Erythroblast (primary cell): Measurements from ENCODE around the gene TMEFF2.
"Not testable (repeated sequence)": the region's sequence is repeated elsewhere in the genome, so short reads cannot be mapped to it uniquely, and the experiment has no call there.

Experiments used
- DNase-seq, 2 experiments: peaks; one replicate each; lab custom pipeline; 2025; lab: John Stamatoyannopoulos, UW
- GATA1 ChIP-seq: IDR thresholded peaks from 2 replicates; pipeline ENCODE4 v1.6.1; 2011; ENCODE audit warnings: low read depth, mild to moderate bottlenecking, control low read depth, low read length, moderate library complexity
- POLR2A ChIP-seq: IDR thresholded peaks from 2 replicates; pipeline ENCODE4 v1.6.1; 2011; ENCODE audit warnings: mild to moderate bottlenecking, low read length

TMEFF2 gene

DNA sequence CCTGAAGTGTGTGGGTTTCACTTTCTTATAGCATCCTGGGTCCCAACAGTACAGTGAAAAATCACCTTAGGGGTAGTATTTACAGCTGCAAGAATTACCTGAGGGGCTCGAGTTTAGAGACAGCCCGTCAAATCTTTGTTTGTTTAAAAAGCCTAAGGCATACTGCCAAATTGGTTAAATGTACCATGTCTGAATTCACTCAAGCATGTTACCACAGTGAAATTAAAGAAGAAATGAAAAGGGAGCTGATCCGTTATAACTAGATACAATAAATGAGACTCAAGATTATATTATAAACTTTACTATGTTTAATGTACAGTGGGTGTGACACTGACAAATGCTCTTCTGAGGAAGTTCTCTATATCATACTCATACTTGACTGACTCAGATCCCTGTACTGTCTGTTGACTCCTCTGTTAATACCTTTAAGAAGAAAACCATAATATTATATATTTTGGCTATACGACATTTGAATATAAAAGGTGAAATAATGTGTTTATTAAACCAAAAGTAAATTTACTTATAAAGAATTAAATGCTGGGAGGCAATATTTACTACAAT, 107.3 kb downstream of the TMEFF2 start:
- DNase-seq = no peak

DNA sequence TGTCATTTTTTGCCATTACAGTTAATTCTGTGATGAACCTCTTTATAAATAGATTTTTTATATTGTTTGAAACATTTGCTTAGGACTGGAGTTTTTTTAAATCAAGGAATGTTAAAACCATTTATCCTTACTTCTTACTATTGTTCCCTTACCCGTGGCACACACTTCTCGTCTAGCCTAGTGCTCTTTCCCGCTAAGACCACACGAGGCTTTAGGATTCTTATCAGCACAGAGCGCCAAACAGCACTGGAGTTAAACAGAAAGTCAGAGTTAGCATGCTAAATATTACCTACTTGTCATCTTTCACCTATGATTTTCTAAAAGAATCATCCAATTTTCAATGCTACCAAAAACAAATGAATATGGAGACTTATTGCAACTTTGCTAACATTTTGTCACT, 112.6 kb downstream of the TMEFF2 start:
- no peak for TF ChIP-seq POLR2A
- no peak for TF ChIP-seq GATA1
- DNase-seq = no peak

More for the DNA sequence above, 107.3 kb downstream of the TMEFF2 start:
- TF ChIP-seq GATA1 (no peak), POLR2A (no peak)

DNA sequence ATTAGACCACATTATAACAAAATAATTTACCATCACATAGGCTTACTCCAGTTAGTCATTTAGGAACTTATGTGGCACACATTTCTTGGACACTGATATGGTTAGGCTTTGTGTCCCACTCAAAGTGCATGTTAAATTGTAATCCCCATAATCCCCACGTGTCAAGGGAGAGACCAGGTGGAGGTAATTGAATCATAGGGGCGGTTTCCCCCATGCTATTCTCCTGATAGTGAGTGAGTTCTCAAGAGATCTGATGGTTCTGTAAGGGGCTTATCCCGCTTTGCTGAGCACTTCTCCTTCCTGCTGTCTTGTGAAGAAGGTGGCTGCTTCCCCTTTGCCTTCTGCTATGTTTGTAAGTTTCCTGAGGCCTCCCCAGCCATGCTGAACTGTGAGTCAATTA, 114.6 kb downstream of the TMEFF2 start:
- not testable (repeated sequence) for DNase-seq

GRCh38 chr2:192073878-192074277, 120.9 kb downstream of the TMEFF2 start:
- TF ChIP-seq GATA1 (no peak), POLR2A (no peak)
- no peak for DNase-seq

DNA sequence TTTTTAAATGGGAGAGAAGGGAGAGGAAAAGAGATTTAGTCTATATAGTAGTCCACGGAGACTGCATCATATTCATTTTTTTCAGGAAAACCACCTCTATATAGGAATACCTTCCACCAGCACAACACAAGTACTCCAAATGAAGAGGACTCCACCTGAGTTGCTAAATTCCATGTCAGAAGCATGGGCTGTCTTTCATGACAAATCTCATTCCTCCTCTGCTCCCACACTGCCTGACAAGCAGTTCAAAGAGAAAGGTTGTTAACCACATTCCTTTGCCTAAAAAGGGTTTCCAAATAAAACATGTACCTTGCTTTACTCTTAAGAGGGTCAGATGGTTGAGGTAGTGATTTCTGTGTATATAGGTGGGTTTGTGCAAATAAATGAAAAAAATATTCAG, 122.0 kb downstream of the TMEFF2 start:
- no peak for DNase-seq
- no peak for TF ChIP-seq GATA1
- no peak for TF ChIP-seq POLR2A

- TF ChIP-seq POLR2A = no peak
- TF ChIP-seq GATA1 = no peak
- no peak for DNase-seq
These were observed 122.5 kb downstream of the TMEFF2 start for GRCh38 chr2:192072261-192072660.

DNA sequence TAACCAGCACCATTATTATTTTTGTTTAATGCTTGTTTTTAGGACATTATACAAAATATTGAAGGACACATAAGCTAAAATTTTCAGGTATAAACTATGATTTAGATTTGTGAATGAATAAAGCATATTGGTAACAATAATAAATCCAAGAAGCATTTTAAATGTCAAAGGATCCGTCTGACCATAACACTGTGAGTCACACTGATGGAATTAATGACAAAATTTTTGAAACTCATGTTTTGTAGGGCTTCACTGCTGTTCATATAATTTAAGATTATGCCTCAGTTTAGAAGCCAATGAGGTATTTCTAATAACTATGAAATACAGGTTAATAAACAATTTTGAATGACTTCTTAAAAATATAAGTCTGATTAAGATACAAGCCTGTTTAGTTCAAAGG, 124.6 kb downstream of the TMEFF2 start:
- TF ChIP-seq GATA1 (no peak), POLR2A (no peak)
- DNase-seq = no peak

DNA sequence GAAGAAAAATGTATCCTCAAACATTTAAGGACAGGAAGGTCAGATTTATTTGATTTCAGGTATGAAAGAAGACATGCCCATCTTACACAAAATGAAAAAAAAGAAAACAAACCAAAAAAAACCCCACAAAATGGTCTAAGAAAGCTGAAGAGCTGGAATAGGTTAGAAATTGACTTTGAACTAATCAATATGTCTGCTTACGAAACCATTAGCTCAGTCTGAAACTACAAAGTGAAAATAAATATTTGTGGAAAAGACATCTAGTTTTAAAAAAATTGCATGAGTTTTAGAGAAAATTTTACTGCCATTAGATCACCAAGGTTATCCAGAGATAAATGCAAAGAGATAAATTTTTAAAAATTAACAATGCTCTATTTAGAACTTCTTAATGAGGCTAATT, 125.3 kb downstream of the TMEFF2 start:
- TF ChIP-seq POLR2A (no peak), GATA1 (no peak)
- no peak for DNase-seq

DNA sequence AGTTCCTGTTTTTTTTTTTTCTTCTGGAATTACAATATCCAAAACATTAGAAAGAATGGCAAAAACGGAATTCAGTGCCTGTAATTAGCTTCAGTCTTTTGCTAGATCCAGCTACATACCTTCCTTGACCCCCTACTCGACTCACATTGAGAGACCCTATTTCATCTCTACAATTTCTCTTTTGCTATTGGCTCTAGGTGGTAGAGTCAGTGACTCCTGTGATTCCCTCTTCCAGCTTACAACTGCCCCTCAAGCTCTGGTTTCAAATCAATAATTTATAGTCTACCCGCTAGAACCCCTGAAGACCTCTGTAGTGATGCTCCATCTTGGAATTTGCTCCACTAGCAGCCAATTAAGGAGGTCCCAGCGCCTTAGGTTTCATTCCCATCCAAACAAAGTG, 125.8 kb downstream of the TMEFF2 start:
- DNase-seq = no peak
- no peak for TF ChIP-seq GATA1

- TF ChIP-seq GATA1 (no peak), POLR2A (no peak)
- no peak for DNase-seq
These were observed 127.1 kb downstream of the TMEFF2 start for GRCh38 chr2:192067631-192068030.

DNA sequence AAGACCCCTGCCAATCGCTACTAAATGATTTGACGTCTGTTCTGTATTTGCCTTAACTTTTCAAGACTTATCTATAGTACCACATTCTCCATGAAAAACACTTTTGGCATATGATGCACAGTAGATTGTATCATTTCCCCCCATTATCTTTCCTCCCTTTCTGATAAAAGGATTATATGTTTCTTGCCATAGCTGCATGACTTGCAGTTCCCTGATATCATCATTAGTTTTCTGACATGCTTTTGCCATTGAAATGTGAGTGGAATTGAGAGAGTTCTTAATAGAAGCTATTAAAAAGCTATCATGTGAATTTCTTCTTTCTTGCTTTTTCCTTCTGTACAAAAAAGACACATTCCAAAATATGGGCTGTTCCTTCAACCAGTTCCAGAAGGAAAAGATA, 130.3 kb downstream of the TMEFF2 start:
- peak in 1 of 2 experiments; percentile 58 for DNase-seq
- no peak for TF ChIP-seq GATA1
- no peak for TF ChIP-seq POLR2A

DNA sequence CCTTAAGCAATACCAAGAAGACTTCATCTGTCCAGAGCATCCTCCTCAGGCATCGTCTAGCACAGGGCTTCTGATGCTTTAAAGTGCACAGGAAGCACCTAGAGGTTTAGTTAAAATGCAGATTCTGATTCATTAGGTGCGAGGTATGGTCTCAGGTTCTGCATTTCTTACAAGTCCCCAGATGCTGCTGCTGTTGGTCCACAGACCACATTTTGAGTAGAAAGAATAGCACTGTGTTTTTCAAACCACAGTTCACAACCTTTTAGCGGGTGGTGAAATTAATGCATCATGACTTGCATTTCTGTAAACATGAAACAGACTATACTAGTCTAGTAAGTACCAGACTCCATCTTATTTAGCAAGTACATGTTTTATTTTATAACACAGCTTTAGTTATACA, 134.6 kb downstream of the TMEFF2 start:
- TF ChIP-seq POLR2A (no peak), GATA1 (no peak)
- DNase-seq = no peak

GRCh38 chr2:192059266-192059665, 135.5 kb downstream of the TMEFF2 start:
- no peak for TF ChIP-seq GATA1
- TF ChIP-seq POLR2A = no peak
- no peak for DNase-seq

DNA sequence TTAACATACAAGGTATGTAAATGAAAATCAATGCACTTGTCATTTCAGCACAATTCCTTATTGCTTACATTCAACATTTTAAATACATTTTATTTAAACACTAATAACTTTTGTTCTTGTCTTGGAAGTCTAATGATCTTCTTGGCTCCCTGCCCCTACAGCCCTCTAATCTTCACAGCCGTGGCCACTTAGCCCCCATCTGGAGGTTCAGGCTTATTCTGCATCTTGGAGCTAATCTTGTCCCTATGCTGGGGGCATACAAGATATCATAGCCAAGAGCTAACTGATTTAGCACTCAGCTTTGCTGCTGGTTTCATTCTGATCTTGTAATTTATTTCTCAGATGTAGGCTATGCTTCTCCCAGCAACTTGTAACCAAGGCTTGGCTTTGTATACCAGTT, 140.8 kb downstream of the TMEFF2 start:
- DNase-seq = no peak
- no peak for TF ChIP-seq POLR2A
- TF ChIP-seq GATA1 = no peak

DNA sequence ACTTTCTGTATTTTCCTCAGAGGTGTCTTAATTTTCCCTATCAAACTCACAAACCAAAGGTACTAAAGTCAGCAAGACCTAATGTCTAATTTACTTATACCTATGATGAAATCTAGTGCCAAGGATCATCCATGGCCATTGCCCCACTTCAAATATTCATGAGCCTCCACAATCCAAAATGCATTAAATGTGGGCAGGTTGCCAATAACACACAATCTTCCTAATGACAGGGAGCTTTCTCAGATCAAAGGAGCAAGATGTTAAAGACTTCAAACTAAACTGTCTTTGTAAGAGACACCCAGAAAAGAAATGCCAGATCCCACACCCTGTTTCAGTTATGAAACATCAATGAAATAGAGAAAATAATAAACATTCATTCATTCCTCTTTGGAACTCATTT, 143.2 kb downstream of the TMEFF2 start:
- peak in 1 of 2 experiments; percentile 10 for DNase-seq
- TF ChIP-seq POLR2A = no peak
- no peak for TF ChIP-seq GATA1
